Globus pallidus (tissue), 1 donor: ENCODE measurements around the gene KXD1.
"Not testable (repeated sequence)": the region's sequence is repeated elsewhere in the genome, so short reads cannot be mapped to it uniquely, and the experiment has no call there.

Source experiments
- DNase-seq: peaks from one replicate; pipeline ENCODE4 v3.0.0-alpha.2; 2015; ENCODE audit warnings: low spot score

Gene KXD1

GRCh38 chr19:18580311-18580710, 22.6 kb downstream of the KXD1 start:
- no peak for DNase-seq

GRCh38 chr19:18586306-18586705, 28.6 kb downstream of the KXD1 start:
- no peak for DNase-seq

- no peak for DNase-seq
Observed at GRCh38 chr19:18587561-18587960, 29.9 kb downstream of the KXD1 start.

- DNase-seq = no peak
Observed at GRCh38 chr19:18587962-18588610, 30.4 kb downstream of the KXD1 start.

GRCh38 chr19:18588611-18589379, 31.1 kb downstream of the KXD1 start, which contains the start of gene REX1BD:
Gene REX1BD (plus strand): TSS chr19:18588798. CDS start chr19:18588802, 4 bp downstream.
- peak; percentile 76 for DNase-seq

GRCh38 chr19:18589380-18590272, 32.0 kb downstream of the KXD1 start:
- peak; percentile 27 for DNase-seq

- DNase-seq = peak; percentile 86
Observed at GRCh38 chr19:18590273-18591272, 32.9 kb downstream of the KXD1 start.

GRCh38 chr19:18591735-18592385, 34.2 kb downstream of the KXD1 start:
- DNase-seq = no peak

GRCh38 chr19:18592732-18593131, 35.1 kb downstream of the KXD1 start:
- DNase-seq = not testable (repeated sequence)

GRCh38 chr19:18593367-18594095, 35.9 kb downstream of the KXD1 start:
- DNase-seq = no peak

GRCh38 chr19:18594096-18594823, 36.6 kb downstream of the KXD1 start:
- peak; percentile 26 for DNase-seq

- no peak for DNase-seq
Observed at GRCh38 chr19:18594824-18595373, 37.2 kb downstream of the KXD1 start.

- no peak for DNase-seq
Observed at GRCh38 chr19:18595475-18595874, 37.8 kb downstream of the KXD1 start.

- no peak for DNase-seq
Observed at GRCh38 chr19:18596752-18597157, 39.1 kb downstream of the KXD1 start.

GRCh38 chr19:18597809-18598660, 40.4 kb downstream of the KXD1 start:
- DNase-seq = no peak

GRCh38 chr19:18599485-18599884, 41.8 kb downstream of the KXD1 start:
- DNase-seq = no peak

GRCh38 chr19:18600692-18601397, 43.2 kb downstream of the KXD1 start:
- DNase-seq = not testable (repeated sequence)
